Left kidney (tissue), 2 donors: ENCODE measurements around the gene YKT6. TPM values are rescaled to one million over a fixed set of nuclear protein-coding genes. Genes with fewer than 3 reads are reported as not detected.
"Not testable (repeated sequence)": the region's sequence is repeated elsewhere in the genome, so short reads cannot be mapped to it uniquely, and the experiment has no call there.

Source experiments
- DNase-seq: peaks from one replicate; pipeline ENCODE4 v3.0.0-alpha.2; 2013
- polyA plus RNA-seq: library from polyadenylated mRNA; unstranded; fragments of 120-200 nt; gene quantifications from one replicate; pipeline ENCODE4 v1.2.1, GENCODE V29; 2013; ENCODE audit not compliant: insufficient read length

YKT6 gene
- polyA plus RNA-seq, 1 donor: 82.7 TPM

DNA sequence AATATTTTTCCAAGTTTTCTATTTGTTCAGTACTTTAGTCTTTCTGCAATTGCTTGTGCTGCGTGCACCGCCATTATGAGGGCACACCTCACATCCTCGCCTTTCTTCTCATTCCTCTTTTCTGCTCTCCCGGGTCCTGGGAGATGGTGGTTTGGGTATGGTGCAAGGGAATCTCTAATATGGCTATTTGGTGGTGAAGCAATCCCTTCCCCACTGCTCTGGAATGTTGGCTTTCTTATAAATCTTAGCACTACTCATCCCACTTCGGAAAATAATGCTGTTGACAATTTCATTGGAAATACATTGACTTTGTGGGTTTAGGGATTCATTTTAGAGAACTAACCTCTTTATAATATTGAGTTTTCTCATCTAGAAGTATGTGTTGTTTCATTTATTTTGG lies 9.6 kb upstream of the YKT6 start:
- DNase-seq: no peak

DNA sequence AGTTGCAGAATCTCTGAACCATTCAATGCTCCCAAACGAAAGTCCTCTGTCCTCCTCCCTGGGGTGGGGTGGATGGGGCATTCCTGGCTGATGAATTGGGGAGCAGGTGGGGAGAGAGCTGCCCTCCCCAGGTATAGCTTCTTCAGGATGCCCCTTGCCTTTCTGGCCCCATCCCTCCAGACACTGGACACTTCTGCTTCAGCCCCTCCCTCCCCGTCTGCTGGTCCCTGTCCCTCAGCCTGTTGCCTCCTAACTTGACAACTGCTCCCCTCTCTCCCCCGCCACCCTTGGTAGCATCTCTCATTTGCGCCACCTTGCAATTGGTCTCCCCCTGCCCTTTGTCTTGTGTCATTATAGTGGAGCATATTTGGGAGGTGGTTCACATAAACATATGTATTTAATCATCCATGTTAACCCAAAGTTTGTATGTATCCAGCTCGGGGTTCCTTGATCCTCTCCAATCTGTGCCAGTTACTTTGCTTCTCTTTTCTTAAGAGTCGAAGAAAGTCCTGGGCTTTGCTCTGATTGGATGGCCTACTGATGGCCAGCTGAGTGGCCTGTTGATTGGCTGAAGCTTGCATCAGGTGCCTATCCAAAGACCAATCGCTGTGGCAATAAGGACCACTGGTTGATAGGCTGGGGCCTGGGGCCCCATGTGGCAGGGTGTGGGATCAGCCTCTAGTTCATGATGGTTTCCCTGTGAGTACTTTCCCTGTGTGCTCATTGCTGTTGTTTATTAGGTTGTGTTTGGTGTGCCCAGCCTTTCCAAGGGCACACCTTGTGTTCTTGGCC lies 7.6 kb upstream of the YKT6 start:
- DNase-seq: no peak

DNA sequence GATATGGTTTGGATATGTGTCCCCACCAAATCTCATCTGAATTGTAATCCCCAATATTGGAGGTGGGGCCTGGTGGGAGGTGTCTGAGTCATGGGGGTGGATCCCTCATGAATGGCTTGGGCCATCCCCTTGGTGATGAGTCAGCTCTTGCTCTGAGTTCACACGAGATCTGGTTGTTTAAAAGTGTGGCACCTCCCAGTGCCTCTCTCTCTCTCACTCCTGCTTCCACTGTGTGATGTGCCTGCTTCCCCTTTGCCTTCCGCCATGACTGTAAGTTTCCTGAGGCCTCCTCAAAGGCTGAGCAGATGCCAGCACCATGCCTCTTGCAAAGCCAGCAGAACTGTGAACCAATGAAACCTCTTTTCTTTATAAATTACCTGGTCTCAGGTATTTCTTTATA lies 6.7 kb upstream of the YKT6 start:
- DNase-seq: no peak

DNA sequence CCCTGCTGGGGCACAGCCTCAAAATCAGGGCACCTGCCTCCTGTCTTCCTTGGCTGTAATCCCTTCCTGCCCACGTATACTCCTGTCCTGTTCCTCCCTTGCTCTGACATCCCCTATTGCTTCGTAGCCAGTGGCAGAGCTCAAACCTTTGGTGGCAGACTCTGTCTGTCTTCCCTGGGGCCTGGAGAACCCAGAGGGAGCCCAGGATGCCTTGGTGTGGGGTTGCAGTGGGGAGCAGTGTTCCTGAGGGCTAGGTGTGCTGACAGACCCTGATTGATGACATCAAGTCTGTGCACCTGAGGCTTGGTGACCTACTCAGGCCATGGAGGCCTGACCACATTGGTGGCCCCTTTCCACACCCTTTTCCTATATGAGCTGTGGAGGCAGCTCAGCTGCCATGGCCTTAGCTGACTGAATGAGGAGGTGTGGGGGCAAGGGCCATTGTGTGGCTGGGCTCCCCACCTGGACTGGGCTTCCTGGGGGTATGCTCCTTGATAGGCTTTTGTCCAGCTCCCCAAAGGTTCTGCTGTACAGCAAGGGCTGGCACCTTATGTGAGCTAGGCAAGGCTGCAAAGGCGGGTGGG lies 6.1 kb upstream of the YKT6 start:
- no peak for DNase-seq

DNA sequence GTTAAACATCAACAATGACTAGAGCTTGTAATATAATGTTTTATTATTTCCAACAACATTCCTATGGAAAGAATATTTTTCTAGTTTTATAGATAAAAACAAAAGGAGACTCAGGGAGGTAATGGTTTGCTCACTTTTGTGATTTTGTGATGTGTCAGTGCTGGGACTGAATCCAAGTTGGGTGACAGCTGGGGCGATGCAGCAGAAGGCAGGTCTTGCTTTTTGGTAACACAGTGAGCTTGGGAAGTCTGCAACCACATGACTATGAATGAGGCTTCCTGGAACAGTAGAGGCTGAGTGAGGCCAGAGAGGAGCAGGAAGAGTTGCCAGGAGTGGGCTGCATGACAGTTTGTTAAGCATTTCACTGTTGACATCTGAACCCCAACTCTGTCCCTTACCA lies 4.9 kb upstream of the YKT6 start:
- no peak for DNase-seq

DNA sequence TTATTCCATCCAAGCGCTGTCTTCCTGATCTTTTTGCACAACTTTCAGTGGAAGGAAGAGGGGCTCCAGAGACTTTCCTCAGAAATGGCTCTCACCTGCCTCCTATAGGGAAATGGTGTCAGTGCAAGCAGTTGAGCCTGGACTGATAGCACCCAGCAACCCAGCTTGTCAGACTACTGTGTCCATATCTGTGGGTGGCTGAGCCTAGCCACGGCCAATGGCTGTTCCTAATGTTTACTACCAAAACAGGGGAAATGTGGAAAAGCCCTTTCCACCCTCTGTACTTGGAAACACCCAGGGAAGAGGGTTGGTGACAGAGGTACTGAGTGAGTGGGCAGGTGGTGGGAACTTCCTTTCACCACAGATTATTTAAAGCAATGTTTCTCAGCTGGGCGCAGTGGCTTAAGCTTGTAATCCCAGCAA lies 4.3 kb upstream of the YKT6 start:
- DNase-seq: peak; percentile 54

DNA sequence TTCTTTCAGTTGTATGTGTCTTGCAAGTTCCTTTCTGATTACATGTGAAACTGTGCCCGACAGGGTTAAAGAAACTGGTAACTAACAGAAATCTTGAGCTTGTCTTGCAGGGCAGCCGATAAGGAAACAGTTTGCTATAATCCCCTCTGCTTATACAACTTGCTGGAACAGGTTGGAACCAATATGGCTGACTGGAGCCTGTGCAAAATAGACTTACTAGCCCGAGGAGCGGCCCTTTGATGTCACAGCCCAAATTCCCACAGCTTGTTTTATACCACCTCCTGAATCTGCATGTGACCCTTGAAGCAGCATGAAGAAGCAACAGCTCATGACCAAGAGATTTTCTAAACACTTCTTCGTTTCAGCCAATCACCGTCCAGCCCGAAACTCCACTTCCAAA lies 3.3 kb upstream of the YKT6 start:
- no peak for DNase-seq

DNA sequence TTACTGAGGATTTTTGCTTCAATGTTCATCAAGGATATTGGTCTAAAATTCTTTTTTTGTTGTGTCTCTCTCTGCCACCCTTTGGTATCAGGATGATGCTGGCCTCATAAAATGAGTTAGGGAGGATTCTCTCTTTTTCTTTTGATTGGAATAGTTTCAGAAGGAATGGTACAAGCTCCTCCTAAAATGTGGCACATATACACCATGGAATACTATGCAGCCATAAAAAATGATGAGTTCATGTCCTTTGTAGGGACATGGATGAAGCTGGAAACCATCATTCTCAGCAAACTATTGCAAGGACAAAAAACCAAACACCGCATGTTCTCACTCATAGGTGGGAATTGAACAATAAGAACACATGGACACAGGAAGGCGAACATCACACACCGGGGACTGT lies 615 bp upstream of the YKT6 start:
- DNase-seq: not testable (repeated sequence)

DNA sequence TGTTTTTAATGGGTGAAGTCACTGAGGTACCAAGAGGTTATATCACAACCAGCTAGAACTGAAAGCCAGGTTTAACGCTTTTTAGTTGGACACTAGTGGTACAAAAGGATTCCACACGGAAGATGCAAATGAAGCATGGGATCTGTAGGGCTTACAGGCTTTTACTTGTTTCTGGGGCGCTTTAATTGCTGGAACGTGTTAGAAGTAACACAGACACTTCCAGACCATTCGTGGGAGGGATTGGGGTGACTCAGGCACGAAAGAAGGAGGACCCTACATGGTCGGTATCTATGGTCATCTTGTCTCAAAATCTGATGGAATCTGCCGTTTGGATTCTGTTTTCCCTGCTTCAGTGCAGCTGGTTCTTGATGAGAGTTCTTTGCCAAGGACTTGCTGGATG lies 1.0 kb downstream of the YKT6 start:
- DNase-seq: no peak

DNA sequence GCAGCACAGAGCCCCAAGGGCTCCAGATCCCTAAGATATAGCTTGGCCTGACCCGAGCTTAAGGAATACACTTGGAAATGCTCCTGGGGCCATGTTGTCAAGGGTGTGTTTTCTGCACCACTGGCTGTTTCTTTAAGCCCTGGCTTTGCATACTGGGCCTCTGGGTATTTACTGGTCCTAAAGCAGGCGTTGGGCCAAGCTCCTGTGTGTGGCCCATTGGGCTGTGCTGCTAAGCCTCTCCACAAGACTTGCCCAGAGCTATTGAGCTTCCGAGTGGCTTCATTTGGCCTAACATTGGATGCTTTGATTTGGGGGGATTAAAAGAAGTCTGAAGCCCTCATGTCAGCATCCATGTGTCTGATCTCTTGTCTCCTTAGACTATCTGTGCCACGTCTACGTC lies 5.2 kb downstream of the YKT6 start:
- DNase-seq: no peak

DNA sequence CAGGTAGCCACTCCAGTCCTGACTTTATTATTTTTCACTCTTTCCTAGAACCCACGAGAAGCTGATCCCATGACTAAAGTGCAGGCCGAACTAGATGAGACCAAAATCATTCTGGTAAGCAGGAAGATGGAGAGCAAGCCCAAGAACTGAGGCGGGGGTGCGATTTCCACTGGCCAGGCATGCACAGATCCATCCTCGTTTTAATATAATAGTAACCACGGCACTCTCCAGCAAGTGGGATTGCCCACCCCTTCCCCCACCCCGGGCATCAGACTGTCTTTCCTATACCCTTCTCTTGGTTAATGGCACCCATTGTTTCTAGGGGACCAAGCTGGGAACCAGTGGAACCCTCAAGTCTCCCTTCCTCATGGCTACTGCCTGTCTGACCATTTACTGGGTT lies 7.3 kb downstream of the YKT6 start:
- DNase-seq: no peak

DNA sequence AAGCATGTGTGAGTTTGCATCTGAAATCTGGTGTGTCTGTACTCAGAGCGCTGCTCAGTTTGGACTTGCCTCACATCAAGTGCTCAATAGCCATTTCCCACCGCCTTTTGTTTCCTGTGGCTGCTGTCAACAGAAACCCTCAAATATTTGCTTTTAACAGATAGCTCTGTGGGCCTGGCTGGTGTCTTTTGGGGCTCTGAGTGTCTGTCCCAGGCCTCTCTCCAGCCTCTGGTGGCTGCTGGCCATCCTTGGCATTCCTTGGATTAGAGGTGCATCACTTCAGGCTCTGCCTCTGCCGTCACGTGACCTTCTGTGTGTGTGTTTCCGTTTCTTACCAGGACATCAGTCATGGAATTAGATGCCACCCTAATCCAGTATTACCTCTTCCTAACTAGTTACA lies 9.3 kb downstream of the YKT6 start:
- DNase-seq: no peak

DNA sequence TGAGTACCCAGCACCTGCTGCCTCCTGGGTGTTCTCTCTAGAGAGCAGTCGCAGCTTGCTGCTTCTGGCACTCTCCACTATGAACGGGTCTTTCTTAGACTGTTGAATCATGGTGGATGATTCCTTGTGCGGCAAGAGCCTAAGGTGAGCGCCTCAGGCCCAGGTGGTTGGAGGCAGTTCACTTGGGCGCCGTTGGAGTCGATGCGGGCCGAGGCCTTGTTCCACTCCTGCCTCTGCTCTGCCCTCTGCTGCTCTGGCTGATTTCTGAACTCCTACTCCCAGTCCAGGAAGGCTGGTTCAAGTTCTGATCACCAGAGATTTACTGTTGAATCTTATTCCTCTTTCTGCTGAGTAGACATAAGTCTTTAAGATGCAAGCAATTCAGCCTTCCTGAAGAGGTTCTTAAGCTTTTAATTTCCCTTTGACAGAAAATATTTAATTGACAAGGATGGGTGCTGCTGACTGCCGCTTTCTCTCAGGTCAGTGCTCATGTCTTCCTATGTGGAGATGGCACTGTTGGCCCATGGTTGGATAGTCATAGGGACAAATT lies 10.4 kb downstream of the YKT6 start:
- DNase-seq: no peak

DNA sequence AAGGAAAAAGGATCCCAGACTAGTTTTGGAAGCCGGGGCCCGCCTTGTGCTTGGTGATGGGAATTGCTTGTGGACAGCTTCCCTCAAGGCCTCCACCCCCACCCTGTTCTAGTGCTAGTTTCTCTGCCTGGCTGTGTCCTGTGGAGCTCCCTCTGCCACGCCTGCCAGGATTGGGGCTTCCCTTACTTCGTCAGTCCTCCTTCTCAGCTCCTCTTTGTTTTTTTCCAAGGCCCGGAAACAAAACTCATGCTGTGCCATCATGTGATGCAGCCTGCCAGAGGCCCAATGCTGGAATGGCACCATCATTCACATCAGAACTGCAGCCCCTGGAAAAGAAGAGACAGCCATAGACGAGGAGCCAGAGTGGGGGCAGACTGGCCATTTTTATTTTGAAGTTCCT lies 11.2 kb downstream of the YKT6 start:
- no peak for DNase-seq

DNA sequence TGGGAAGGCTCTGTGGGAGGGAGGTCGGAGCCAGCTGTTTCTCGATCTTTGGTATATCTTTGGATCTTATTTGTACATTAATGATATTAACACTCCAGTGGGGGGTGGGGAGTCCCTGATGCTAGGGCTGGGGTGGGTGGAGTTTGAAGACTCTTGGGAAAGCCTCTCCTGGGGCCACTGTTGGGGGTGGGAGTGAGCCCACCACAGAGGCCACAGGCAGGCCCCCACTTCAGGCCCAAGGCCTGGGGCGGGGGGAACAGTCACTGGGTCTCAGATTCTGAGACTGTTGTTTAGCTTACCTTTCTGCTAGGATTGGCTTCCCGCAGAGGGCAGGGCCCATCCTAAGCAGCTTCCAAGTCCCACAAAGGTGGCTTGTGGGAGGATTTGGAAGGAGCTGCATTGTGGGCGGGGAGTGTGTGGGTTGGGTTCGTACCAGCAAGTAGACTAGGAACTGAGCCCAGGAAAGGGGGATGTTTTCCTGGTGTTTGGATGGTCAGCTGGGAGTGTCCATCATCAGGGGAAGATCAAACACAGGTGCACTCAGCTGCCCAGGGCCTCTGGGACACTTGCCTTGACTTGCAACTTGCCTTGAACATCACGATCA lies 11.9 kb downstream of the YKT6 start:
- DNase-seq: no peak

DNA sequence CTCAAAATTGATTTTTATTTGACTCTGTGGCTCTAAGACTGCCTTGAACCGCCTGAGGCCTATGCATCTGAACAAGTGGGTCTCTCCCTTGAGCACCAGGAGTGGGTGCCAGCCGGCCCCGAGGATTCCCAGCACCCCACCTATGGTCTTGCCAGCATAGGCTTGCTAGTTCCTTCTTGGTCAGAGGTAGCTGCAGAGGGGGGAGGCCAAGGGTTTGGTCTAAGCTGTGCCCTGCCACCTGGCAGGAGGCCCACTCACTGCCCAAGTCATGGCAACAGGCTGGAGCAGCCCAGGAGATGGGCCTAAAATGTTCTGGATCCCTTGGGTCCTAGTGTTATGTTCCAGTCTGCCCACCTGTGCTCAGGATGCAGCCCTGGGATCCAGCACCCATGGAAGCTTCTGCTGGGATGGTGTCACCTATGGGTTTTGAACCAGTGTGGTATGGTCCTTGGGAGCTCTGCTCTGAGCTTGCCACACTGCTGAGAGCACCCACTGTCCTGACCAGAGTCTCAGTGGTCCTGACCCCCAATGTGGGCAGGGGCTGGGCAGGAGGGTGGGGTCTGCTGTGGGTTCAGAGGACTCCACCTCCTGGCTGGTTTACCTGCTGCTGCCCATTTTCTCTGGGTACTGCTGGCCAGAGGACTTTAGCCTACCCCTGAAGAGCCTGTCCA lies 12.6 kb downstream of the YKT6 start:
- DNase-seq: no peak

DNA sequence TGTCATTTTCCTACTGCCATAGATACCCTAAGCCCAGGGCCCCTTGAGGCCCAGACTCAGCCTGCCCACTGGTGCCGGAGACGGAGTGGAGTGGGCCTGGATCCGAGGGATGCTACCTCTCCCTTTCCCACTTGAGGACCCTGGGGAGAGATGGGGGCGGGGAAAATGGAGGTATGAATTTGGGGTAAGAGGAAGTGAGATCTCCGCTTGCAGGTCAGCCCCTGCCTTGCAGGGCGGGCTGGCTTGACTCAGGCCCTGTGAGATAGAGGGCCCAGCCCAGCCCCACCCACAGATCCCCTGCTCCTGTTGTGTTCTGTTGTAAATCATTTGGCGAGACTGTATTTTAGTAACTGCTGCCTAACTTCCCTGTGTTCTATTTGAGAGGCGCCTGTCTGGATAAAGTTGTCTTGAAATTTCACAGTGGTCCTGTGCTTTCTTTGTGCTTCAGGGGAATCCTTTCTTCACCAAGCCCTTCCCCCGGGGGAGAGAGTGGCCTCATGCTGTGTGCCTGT lies 13.2 kb downstream of the YKT6 start:
- DNase-seq: no peak

DNA sequence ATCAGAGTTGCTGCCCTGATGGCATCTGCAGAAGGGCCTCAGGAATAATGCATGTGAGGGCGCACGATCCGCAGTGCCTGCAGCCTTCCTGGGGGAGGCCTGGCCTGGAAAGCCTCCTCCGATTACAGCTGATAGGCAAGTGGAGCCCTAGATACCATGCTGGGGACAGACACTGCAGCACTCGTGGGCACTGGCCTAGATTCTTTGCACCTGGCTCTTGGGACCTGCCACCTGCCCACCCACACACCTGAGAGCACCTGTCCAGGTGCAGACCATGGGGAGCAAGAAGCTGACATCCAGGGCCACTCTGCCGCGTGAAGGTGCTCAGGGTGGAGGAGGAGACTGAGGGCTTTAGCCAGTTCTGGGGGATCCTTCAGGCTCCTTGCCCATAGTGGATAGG lies 14.8 kb downstream of the YKT6 start:
- DNase-seq: no peak

DNA sequence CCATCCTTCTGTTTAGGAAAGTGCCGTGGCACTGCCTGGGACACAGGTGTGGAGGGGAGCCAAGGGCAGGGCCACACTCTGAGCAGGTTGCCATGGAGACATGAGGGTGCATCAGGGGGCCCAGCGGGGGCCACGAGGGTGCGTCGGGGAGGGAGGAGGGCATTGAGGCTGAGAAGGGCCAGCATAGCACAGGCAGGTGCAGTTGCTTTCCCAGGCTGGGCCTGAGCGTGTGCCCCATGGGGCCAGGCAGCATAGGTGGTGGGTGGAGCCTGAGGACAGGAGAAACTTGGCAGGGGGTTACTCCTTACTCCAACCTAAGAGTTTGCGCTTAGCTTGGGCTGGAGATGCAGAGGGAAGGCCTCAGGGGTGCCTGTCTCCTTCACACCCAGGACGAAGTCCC lies 15.2 kb downstream of the YKT6 start:
- DNase-seq: no peak

DNA sequence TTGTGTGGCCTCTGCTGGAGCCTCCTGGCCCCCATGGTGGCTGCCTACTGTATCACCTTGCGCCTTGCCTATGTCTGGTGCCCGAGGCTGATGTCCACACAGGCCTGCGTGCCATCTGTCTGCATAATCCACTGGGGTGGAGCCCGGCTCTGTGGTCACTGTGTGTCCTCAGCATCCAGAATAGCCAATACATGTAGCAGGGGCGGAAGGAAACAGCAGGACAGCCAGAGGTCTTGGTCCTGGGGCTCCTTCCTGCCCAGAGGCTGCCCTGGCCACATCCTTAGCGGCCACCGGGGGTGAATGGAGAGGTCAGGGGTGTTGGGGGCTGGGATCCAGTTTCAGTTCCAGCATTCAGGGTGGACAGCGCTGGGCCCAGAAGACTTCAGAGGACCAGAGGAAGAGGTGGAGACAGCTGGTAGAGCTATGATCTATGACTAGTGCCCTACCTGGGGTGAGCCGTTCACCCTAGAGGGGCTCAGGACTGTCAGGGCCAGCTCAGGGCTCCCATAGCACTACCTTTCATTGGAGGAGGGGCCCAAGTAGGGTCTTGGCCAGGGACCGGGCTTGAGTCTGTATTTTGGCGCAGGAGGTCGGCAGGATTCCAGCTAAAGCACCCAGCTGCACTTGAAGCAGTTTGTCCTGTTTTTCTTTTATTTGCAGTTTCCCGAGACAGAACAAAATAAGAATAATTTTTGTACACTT lies 15.9 kb downstream of the YKT6 start:
- DNase-seq: no peak

DNA sequence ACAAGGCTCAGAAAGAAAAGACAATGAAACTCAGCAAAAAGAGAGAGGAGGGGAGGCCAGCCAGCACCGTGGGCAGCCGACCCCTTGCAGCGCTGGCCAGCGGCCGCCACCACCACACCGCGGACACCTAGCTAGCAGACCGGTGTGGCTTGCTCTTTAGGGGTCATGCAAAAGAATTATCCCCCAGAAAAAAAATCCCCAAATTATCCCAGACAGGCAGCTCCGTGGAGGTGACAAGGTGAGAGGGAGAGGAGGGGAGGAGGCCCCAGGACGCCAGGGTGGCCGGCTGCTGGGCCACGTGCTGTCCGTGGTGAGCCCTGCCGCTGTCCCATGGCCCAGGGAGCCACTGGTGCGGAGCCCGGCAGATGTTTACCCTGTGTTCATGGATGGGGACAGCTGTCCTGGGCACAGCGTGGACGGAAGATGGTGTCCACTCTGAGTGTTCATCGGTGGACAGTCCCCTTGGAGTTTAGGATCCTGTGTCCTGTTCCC lies 16.5 kb downstream of the YKT6 start:
- DNase-seq: no peak

DNA sequence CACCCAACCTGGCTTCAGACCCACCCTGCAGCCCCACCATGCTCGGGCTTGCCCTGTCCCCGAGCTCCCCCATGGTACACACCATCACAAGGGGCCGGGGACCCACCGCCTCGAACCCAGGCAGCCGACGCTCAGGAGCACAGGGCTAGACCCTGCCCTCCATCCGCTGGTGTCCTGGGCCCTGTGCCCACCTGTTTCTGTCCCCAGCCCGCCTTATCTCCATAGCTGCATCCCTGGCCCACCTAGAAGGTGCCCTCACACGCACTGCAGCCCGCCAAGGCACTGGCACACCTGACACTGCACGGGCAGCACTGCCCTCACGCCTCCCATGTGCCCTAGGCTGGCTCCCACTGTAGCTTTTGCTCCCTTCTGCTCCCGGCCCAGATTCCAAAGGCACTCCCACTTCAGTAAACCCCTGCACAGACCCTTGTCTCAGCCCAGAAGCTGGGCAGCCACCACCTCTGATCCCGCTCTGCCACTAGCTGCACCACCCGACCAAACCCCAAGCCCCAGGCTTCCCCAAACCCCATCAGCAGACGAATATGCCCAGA lies 17.1 kb downstream of the YKT6 start:
- DNase-seq: no peak
